ENCODE data around the gene SURF1.

- TF ChIP-seq EZH2 (IDR thresholded peaks at IDR 0.05; ENCODE audit: borderline replicate concordance, low read depth, low read length, severe bottlenecking) (no peak), CTCF (IDR thresholded peaks at IDR 0.05; ENCODE audit: borderline replicate concordance, extremely low read depth, low read length, poor library complexity, severe bottlenecking) (no peak)
Measured at GRCh38 chr9:133323211-133323610, 33.1 kb downstream of the SURF1 start.

Data from DND-41 (cell line).